IMR-90 (cell line): ENCODE measurements around the gene TMX1. TPM values are rescaled to one million over a fixed set of nuclear protein-coding genes. Genes with fewer than 3 reads are reported as not detected.

Experiments used
- ATAC-seq: fragments of 200-7000 bp; cut with Tn5 transposase; 2 replicates; pipeline ENCODE4 v1.9.1; 2020; ENCODE audit warnings: low read depth, mild to moderate bottlenecking, moderate library complexity
- BruUV-seq: library from RNA; stranded (reverse); fragments of 400-500 nt; replicated peaks from 2 replicates; lab custom pipeline; 2021; lab: Mats Ljungman, UMichigan
- CTCF ChIA-PET: fragments of 300-600 bp; formaldehyde crosslinking; extraction: SDS; loops from one replicate; lab custom pipeline; 2021; ENCODE audit warnings: antibody characterized with exemption; lab: Yijun Ruan, JAX
- POLR2A ChIA-PET: fragments of 300-600 bp; sonication (Branson Sonifier 250); formaldehyde crosslinking; loops from one replicate; lab custom pipeline; 2022; ENCODE audit warnings: antibody characterized with exemption; ENCODE audit not compliant: unreplicated experiment; lab: Charles Lee
- DNase-seq: peaks from one replicate; pipeline ENCODE4 v3.0.0; 2013
- H2AFZ ChIP-seq: replicated peaks from 2 replicates; pipeline ENCODE3; 2013; ENCODE audit warnings: low read length, mild to moderate bottlenecking; ENCODE audit not compliant: poor library complexity
- H2AK5ac ChIP-seq: 2 replicates; pipeline ENCODE4 v1.6.1; 2013; ENCODE audit warnings: low read depth, low read length, inconsistent platforms
- H2AK9ac ChIP-seq: replicated peaks from 2 replicates; pipeline ENCODE3; 2013; ENCODE audit warnings: mild to moderate bottlenecking, low read depth, low read length, moderate library complexity; ENCODE audit not compliant: poor library complexity
- H2BK120ac ChIP-seq: 2 replicates; pipeline ENCODE4 v1.6.1; 2013; ENCODE audit warnings: low read depth, low read length, inconsistent platforms
- H2BK15ac ChIP-seq: 3 replicates; pipeline ENCODE4 v1.6.1; 2013; ENCODE audit warnings: low read depth, low read length, inconsistent platforms
- H2BK20ac ChIP-seq: 2 replicates; pipeline ENCODE4 v1.6.1; 2013; ENCODE audit warnings: low read depth, mild to moderate bottlenecking, inconsistent platforms, low read length, moderate library complexity
- H2BK5ac ChIP-seq: 2 replicates; pipeline ENCODE4 v1.6.1; 2013; ENCODE audit warnings: mild to moderate bottlenecking, low read depth, low read length, inconsistent platforms; ENCODE audit not compliant: poor library complexity, severe bottlenecking
- H3K14ac ChIP-seq: replicated peaks from 2 replicates; pipeline ENCODE4 v1.6.1; 2013; ENCODE audit warnings: low read depth, low read length, inconsistent platforms
- H3K18ac ChIP-seq: 2 replicates; pipeline ENCODE4 v1.6.1; 2013; ENCODE audit warnings: low read depth, low read length, control low read depth
- H3K23ac ChIP-seq: 2 replicates; pipeline ENCODE4 v1.6.1; 2013; ENCODE audit warnings: low read depth, low read length, inconsistent platforms
- H3K27ac ChIP-seq: 2 replicates; pipeline ENCODE4 v1.5.1; 2013; ENCODE audit warnings: mild to moderate bottlenecking, control low read depth, low read length; ENCODE audit not compliant: insufficient read depth
- H3K27me3 ChIP-seq: 2 replicates; pipeline ENCODE4 v1.6.1; 2013; ENCODE audit warnings: low read length; ENCODE audit not compliant: control insufficient read depth, insufficient read depth
- H3K36me3 ChIP-seq: 2 replicates; pipeline ENCODE4 v1.6.1; 2013; ENCODE audit warnings: low read length, mixed read lengths; ENCODE audit not compliant: control insufficient read depth, insufficient read depth
- H3K4ac ChIP-seq: 2 replicates; pipeline ENCODE4 v1.6.1; 2013; ENCODE audit warnings: low read depth, low read length, inconsistent platforms
- H3K4me1 ChIP-seq: 2 replicates; pipeline ENCODE4 v1.6.1; 2013; ENCODE audit warnings: low read length, mixed read lengths; ENCODE audit not compliant: control insufficient read depth, insufficient read depth
- H3K4me2 ChIP-seq: 2 replicates; pipeline ENCODE4 v1.6.1; 2013; ENCODE audit warnings: low read depth, mild to moderate bottlenecking, control low read depth, low read length, moderate library complexity
- H3K4me3 ChIP-seq: 2 replicates; pipeline ENCODE4 v1.5.1; 2013; ENCODE audit warnings: low read depth, mild to moderate bottlenecking, control low read depth, low read length, moderate library complexity; ENCODE audit not compliant: insufficient read depth
- H3K56ac ChIP-seq: 2 replicates; pipeline ENCODE4 v1.6.1; 2013; ENCODE audit warnings: low read length, inconsistent platforms; ENCODE audit not compliant: insufficient read depth; ENCODE audit errors: extremely low read depth
- H3K79me1 ChIP-seq, 2 experiments: 2 replicates each; pipeline ENCODE4 v1.6.1; 2013; ENCODE audit warnings: low read length in 2 of 2, inconsistent platforms in 1 of 2, low read depth in 1 of 2
- H3K9ac ChIP-seq: 2 replicates; pipeline ENCODE4 v1.6.1; 2013; ENCODE audit warnings: low read depth, low read length, control low read depth
- H3K9me1 ChIP-seq: 2 replicates; pipeline ENCODE4 v1.6.1; 2013; ENCODE audit warnings: low read length, inconsistent platforms; ENCODE audit not compliant: insufficient read depth
- H3K9me3 ChIP-seq: 2 replicates; pipeline ENCODE4 v1.6.1; 2013; ENCODE audit warnings: low read length; ENCODE audit not compliant: control insufficient read depth, insufficient read depth
- H4K20me1 ChIP-seq: 2 replicates; pipeline ENCODE4 v1.6.1; 2013; ENCODE audit warnings: low read length, inconsistent platforms; ENCODE audit not compliant: insufficient read depth
- H4K5ac ChIP-seq: 2 replicates; pipeline ENCODE4 v1.6.1; 2013; ENCODE audit warnings: mild to moderate bottlenecking, low read depth, low read length, control low read depth
- H4K8ac ChIP-seq, 2 experiments: 2 replicates each; pipeline ENCODE4 v1.6.1; 2013; ENCODE audit warnings: low read depth in 2 of 2, low read length in 2 of 2, control low read depth in 1 of 2, inconsistent platforms in 1 of 2
- H4K91ac ChIP-seq: 2 replicates; pipeline ENCODE4 v1.6.1; 2013; ENCODE audit warnings: low read depth, low read length, inconsistent platforms; ENCODE audit not compliant: insufficient read depth
- BHLHE40 ChIP-seq: fragments of 150-350 bp; IDR thresholded peaks from 2 replicates; pipeline ENCODE4 v1.6.1; 2016; ENCODE audit warnings: mild to moderate bottlenecking, low read depth, low read length
- CEBPB ChIP-seq: IDR thresholded peaks from 2 replicates; pipeline ENCODE4 v1.6.1; 2012; ENCODE audit warnings: low read depth, low read length, improper control_type of control experiment
- CHD1 ChIP-seq: IDR thresholded peaks from 2 replicates; pipeline ENCODE4 v1.6.1; 2012; ENCODE audit warnings: low read depth, low read length, improper control_type of control experiment
- ELK1 ChIP-seq: fragments of 150-350 bp; IDR thresholded peaks from 2 replicates; pipeline ENCODE4 v1.6.1; 2016; ENCODE audit warnings: low read depth, mild to moderate bottlenecking, low read length, moderate library complexity, borderline replicate concordance
- FOS ChIP-seq: fragments of 150-350 bp; IDR thresholded peaks from 2 replicates; pipeline ENCODE4 v1.6.1; 2016; ENCODE audit warnings: low read depth, low read length
- MXI1 ChIP-seq: IDR thresholded peaks from 2 replicates; pipeline ENCODE4 v1.6.1; 2012; ENCODE audit warnings: low read depth, mild to moderate bottlenecking, low read length, moderate library complexity, borderline replicate concordance
- POLR2A ChIP-seq: IDR thresholded peaks from 2 replicates; pipeline ENCODE4 v1.6.1; 2012; ENCODE audit warnings: mild to moderate bottlenecking, low read depth, low read length
- RAD21 ChIP-seq: IDR thresholded peaks from 2 replicates; pipeline ENCODE4 v1.6.1; 2012; ENCODE audit warnings: low read length, improper control_type of control experiment
- WGBS, 2 experiments: methylation state at CpG; one replicate each; pipeline versions ENCODE4 v1.1.5 to v1.1.7; 2013; ENCODE audit warnings: missing lambda C conversion rate in 2 of 2; ENCODE audit not compliant: insufficient read length in 1 of 2; ENCODE audit errors: extremely low coverage in 2 of 2; 5-methylcytosine and 5-hydroxymethylcytosine counted together
- dilution Hi-C: fragments of 300-500 bp; cut with HindIII; formaldehyde crosslinking; loops from one replicate; pipeline ENCODE4 v1.14.3; 2018; ENCODE audit warnings: low sequenced_read_pairs; ENCODE audit not compliant: unreplicated experiment
- in situ Hi-C: fragments of 300-500 bp; cut with MboI; formaldehyde crosslinking; loops from 3 replicates; pipeline ENCODE4 v1.14.3; 2019; ENCODE audit warnings: low sequenced_read_pairs, inconsistent platforms, mixed read lengths
- intact Hi-C: fragments of 100-400 bp; cut with micrococcal nuclease; formaldehyde crosslinking; loops from 2 replicates; pipeline ENCODE4 v1.10.0; 2022
- polyA plus RNA-seq, 3 experiments: library from polyadenylated mRNA; depleted of rRNA; stranded (reverse); fragments of >200 nt; gene quantifications; 2 replicates each; pipeline ENCODE4 v1.2.3, GENCODE V29; 2012; ENCODE audit warnings: low replicate concordance in 1 of 3
- total RNA-seq: library from RNA; depleted of rRNA; stranded (reverse); fragments of >200 nt; gene quantifications from 2 replicates; pipeline ENCODE4 v1.2.3, GENCODE V29; 2012
- TF ChIP-seq, protein P1 (sequence below): fragments of 150-350 bp; IDR thresholded peaks from 2 replicates; pipeline ENCODE4 v1.6.1; 2017; ENCODE audit warnings: mild to moderate bottlenecking, antibody characterized with exemption, low read length, low read depth

TMX1 gene
- total and polyA plus RNA-seq, 2 of the 4 experiments (the other 2 are of a cell fraction) = 15.3 to 24.7 TPM

GRCh38 chr14:51295646-51296263, 55.7 kb downstream of the TMX1 start:
- Histone ChIP-seq H2AK5ac (no peak overlapping the region), H3K9ac (no peak overlapping the region), H2AK9ac (no peak overlapping the region), H3K23ac (no peak overlapping the region), H3K18ac (no peak overlapping the region), H3K4me2 (no peak overlapping the region), H3K36me3 (no peaks in the 10 kb centered on the region), H3K4ac (0 out of 2 replicates have a peak overlapping the region, but pooled peaks have one; percentile 22), H2BK120ac (peak overlapping the region; percentile 25; the same call in 1 of the 2 replicates), H2BK15ac (0 out of 3 replicates have a peak overlapping the region, but pooled peaks have one; percentile 40), H3K27ac (no peak overlapping the region), H3K9me1 (peaks cover 14% of the 10 kb centered on the region), H2BK20ac (peak overlapping the region; percentile 53; the same call in 1 of the 2 replicates), H3K56ac (no peak overlapping the region), H2AFZ (no peak overlapping the region), H3K27me3 (no peaks in the 10 kb centered on the region), H3K4me1 (peaks cover 14% of the 10 kb centered on the region), H4K20me1 (no peaks in the 10 kb centered on the region), H4K91ac (0 out of 2 replicates have a peak overlapping the region, but pooled peaks have one; percentile 36), H2BK5ac (no peak overlapping the region), H3K9me3 (no peaks in the 10 kb centered on the region), H3K14ac (0 out of 2 replicates have a peak overlapping the region, but pooled peaks have one; percentile 43), H3K79me1 (0 out of 4 replicates have a peak, but pooled peaks cover 0 to 3% of the 10 kb centered on the region in 2 experiments), H4K8ac (no peak overlapping the region), H4K5ac (no peak overlapping the region), H3K4me3 (no peak overlapping the region)
- WGBS, 2 experiments = 77% methylated on average over 3 of the region's 6 CpGs; no CpG with 5 or more reads in 1 of the 2 experiments
- dilution Hi-C loops = no loop called here
- no peak for TF ChIP-seq CHD1
- no peak for TF ChIP-seq ELK1
- no peak for TF ChIP-seq CEBPB
- TF ChIP-seq MXI1 = no peak
- TF ChIP-seq POLR2A = no peak
- no peak for TF ChIP-seq FOS
- no peak for TF ChIP-seq BHLHE40
- no peak for TF ChIP-seq RAD21
- TF ChIP-seq, protein P1, sequence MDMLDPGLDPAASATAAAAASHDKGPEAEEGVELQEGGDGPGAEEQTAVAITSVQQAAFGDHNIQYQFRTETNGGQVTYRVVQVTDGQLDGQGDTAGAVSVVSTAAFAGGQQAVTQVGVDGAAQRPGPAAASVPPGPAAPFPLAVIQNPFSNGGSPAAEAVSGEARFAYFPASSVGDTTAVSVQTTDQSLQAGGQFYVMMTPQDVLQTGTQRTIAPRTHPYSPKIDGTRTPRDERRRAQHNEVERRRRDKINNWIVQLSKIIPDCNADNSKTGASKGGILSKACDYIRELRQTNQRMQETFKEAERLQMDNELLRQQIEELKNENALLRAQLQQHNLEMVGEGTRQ = no peak
- ChIA-PET CTCF (no interaction called here), POLR2A (interaction anchor here (0.5 kb wide), 1 partner anchor 19 kb away, joined by 5 read pairs; no protein-coding TSS in a partner anchor)
- in situ Hi-C loops = no loop called here
- ATAC-seq (no peak), DNase-seq (peak; percentile 27)
- no TSS peak for BruUV-seq
- intact Hi-C loops = no loop called here
